NCI-H1436 treated with DMSO at 0.1 percent for 48 hours (cell line): ENCODE data around the gene CNGB1.
"Not testable (repeated sequence)": the region's sequence is repeated elsewhere in the genome, so short reads cannot be mapped to it uniquely, and the experiment has no call there.

Source experiments
- DNase-seq: peaks from one replicate; lab custom pipeline; 2025; lab: John Stamatoyannopoulos, UW

The CNGB1 gene

DNA sequence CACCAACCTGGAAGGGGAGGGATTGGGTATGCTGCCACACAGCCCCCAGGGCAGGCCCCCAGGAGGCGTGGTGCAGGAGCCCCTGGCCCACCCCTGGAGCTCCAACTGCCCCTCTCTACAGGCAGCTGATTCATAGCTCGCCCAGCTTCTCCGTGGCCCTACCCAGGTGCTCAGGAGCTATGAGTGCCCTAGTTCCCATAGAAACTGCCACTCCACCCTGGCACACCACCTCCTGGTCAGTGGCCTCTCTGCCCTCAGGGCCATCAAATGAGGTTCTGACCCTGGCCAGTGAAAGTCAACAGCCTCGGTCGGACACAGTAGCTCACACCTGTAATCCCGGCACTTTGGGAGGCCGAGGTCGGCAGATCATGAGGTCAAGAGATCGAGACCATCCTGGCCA lies 18.0 kb downstream of the CNGB1 start:
- no peak for DNase-seq

- DNase-seq, result no peak
Observed at GRCh38 chr16:57951204-57951960, 19.5 kb downstream of the CNGB1 start.

DNA sequence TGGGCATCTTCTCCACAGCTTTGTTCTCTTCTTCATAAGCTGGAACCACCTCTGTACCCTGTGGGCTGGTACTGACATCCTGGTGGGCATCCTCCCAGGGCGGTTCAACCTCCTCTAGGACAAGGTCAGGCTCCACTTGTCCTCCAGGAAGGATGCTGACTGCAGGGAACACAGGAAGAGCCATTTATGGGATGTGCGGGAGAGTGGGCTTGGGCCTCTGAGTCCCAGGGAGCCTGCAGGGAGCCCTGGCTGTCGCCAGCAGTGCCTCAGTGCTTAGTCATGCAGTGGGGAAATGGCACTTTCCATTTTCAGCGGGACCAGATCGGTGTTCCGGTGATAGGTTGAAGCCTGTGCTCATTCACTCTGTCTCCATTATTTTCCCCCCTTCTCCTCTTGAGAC lies 20.5 kb downstream of the CNGB1 start:
- no peak for DNase-seq

- DNase-seq, result no peak
Observed at GRCh38 chr16:57949595-57950238, 21.2 kb downstream of the CNGB1 start.

GRCh38 chr16:57949013-57949412 lies 21.9 kb downstream of the CNGB1 start:
- DNase-seq, result no peak

DNA sequence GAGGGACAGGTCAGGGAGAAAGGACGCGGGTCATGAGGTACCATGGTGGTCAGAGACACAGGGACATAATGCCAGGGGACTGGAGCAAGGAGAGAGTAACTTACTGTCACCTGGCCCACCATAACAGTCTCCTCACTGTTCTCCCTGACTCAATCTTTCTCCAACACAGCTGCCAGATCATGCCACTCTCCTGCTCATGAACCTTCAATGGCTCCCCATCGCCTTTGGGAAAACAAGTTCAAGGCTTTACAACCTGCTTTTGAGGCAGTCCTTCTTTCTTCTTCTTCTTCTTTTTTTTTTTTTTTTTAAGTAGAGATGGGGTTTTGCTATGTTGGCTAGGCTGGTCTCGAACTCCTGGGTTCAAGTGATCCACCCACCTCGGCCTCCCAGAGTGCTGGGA lies 22.9 kb downstream of the CNGB1 start:
- DNase-seq, result no peak

DNA sequence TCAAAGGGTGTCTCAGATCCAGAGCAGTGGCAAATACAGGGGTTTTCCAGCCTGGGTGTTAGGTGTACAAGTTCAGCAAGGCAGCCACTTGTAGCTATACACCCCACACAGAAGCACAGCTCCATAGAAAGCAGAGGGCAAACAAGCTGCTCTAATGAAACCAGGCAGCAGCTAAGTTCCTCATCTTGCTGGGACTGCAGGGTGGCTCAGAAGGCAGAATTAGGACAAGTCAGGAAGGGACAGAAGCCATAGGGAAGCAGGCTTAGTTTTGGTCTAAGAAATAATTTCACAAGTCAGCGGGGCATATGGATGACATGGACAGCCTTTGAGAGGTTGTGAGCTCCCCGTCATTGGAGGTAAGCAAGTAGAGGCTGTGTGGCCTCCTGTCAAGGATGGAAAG lies 23.7 kb downstream of the CNGB1 start:
- no peak for DNase-seq

- no peak for DNase-seq
Observed at GRCh38 chr16:57946181-57946801, 24.6 kb downstream of the CNGB1 start.

DNA sequence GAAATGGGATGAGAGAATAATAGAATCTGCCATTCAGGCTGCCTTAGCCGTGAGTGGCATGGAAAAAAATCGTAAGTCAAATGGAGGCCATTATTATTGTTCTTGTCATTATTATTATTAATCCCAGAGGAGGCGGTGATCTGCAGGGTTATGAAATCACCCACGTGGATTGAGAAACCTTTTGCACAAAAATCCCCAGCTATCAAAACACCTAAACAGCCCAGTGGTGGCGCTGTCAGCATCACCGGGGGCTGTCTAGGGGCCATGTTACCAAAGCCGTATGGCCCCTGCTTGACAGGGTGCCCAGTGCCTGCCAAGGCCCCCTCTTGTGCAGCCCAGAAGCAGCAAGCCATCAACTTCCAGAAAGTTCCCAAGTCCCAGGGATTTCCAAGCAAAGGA lies 25.2 kb downstream of the CNGB1 start:
- no peak for DNase-seq

GRCh38 chr16:57944970-57945739 lies 25.8 kb downstream of the CNGB1 start:
- no peak for DNase-seq

DNA sequence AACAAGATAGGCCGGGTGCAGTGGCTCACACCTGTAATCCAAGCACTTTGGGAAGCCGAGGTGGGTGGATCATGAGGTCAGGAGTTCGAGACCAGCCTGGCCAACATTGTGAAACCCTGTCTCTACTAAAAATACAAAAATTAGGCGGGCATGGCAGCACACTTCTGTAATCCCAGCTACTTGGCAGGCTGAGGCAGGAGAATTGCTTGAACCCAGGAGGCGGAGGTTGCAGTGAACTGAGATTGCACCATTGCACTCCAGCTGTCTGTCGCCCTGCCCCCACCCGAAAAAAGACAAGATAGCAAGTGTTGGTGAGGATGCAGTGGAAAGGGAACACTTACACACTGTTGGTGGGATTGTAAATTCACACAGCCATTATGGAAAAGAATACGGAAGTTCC lies 27.5 kb downstream of the CNGB1 start:
- DNase-seq, result not testable (repeated sequence)

DNA sequence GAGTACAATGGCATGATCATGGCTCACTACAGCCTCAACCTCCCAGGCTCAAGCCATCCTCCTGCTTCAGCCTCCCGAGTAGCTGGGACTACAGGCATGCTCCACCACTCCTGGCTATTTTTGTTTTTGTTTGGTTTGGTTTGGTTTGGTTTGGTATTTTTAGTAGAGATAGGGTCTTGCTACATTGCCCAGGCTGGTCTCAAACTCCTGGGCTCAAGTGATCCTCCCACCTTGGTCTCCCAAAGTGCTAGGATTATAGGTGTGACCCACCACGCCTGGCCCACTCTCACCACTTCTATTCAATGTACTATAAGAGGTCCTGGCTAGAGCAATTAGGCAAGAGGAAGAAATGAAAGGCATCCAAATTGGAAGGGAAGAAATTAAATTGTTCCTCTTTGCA lies 29.0 kb downstream of the CNGB1 start:
- DNase-seq, result not testable (repeated sequence)

GRCh38 chr16:57941016-57941664 lies 29.8 kb downstream of the CNGB1 start:
- DNase-seq, result no peak

DNA sequence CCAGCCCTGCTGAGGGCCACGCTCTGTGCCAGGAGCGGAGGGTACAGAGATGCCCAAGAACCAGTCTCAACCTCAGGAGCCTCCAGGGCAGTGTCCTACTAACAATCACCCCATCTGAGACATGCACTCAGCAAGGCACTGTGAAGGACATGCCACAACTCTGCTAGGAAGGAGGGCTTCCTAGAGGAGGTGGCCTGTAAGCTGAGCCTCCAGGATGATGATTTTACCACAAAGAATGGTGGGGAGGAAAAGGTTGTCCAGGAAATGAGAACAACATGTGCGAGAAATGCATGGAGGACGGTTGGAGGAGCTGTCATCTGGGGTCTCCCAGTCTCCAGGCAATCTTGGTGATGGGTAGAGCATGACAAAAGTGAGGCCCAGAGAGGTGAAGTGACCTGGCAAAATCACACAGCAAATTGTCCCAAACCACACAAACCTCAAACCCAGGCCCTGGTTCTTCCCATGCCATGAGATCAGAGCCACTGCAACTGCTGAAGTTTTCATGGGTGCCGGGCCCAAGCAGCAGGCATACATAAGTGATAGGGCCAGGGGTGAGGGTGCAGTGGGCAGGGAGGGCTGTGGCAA lies 30.5 kb downstream of the CNGB1 start:
- no peak for DNase-seq

DNA sequence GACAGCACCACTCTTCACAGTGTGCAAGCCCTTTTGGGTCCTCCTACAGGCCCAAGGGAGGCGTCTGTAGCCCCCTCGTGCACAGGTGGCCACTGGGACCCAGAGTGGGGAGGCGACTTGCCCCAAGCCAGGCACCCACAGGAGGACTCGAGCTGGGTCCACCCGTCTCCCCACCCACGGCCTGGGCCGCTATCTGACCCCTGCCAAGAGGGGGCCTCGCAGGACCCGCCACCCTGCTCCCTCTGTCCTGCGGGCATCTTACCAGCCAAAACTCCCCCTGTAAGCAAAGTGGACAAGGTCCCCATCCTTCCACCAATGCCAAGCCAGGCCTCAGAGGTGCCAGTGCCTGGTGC lies 31.1 kb downstream of the CNGB1 start:
- DNase-seq, result no peak

- DNase-seq, result no peak
Observed at GRCh38 chr16:57938936-57939871, 31.7 kb downstream of the CNGB1 start.

DNA sequence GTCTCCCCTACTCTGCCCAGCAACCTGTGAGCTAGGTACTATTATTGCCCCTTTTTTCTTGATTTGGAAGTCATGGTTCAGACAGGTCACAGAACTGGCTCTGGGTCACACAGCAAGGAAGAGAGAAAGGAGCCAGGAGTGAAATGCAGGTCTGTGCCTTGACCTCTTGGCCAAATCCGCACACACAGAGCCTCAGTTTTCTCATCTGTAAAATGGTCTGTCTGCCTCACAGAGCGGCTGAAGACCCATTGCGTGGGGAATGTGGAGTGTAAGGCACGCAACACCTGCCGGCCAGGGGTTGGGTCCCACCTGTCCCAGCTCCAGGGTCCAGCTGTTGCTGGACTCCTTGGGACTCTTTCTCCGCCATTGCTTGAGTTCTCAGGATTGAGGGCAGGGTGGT lies 32.4 kb downstream of the CNGB1 start:
- no peak for DNase-seq

DNA sequence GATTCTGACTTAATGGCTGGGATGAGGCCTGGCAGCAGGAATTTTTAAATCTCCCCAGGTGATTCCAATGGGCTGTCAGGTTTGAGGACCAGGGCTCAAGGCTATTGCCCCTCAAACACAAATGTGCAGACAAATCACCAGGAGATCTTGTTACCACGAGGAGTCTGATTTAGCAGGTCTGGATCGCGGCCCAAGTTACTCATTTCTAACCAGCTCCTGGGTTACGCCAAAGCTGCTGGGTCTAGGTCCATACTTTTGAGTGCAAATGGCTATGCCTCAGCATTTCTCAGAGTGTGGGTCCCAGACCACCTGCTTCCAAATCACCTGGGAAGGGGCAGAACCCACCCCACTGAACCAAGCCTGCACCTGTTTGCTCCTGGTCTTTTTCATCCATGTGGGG lies 33.1 kb downstream of the CNGB1 start:
- DNase-seq, result no peak

DNA sequence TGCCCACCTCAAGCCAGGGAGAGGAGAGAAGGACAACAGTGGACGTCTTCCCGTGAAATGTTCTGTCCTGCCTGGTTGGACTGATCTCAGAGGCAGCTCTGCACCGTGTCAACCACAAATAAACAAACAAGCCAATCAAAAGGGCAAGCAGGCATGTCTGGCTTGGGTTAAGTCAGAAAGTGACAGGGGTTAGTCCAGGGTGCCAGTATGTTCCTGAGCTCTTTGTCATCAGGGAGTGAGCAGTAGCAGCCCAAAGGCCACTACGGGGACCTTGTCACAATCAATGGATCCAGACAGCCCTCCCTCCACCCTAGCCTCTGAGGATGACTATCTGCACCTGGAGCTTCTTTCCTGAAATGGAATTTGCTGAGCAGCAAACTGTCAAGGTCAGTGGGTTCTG lies 35.0 kb downstream of the CNGB1 start:
- no peak for DNase-seq

DNA sequence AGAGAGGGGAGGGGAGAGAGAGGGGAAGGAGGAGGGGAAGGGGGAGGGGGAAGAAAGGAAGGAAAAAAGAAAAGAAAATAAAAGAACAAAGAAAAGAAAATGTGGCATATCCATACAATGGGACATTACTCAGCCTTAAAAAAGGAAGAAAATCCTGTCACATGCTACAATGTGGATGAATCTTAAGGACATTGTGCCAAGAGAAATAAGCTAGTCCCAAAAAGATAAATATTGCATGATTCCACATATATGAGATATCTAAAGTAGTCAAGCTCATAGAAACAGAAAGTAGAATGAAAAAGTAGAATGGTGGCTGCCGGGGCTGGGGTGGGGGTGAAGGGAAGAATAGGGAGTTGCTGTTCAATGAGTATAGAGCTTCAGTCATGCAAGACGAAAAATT lies 40.4 kb downstream of the CNGB1 start:
- DNase-seq, result no peak

- no peak for DNase-seq
Observed at GRCh38 chr16:57929250-57929649, 41.7 kb downstream of the CNGB1 start.
